CD4-positive, alpha-beta T cell treated with Interleukin-15 for 1 hour (primary cell): ENCODE results near the gene CCDC136.

Experiments
- DNase-seq: peaks from one replicate; pipeline ENCODE4 v3.0.0-alpha.2; 2020

The CCDC136 gene

GRCh38 chr7:128791121-128791971 lies at the start of gene CCDC136:
Gene CCDC136 (plus strand): TSS chr7:128791968. CDS start chr7:128792412, 444 bp downstream.
- DNase-seq: peak; percentile 78

GRCh38 chr7:128742206-128742605 lies 49.6 kb upstream of the CCDC136 start:
- DNase-seq: no peak

- DNase-seq: no peak
Observed at GRCh38 chr7:128743112-128743772, 48.5 kb upstream of the CCDC136 start.

- DNase-seq: no peak
Observed at GRCh38 chr7:128744366-128744905, 47.3 kb upstream of the CCDC136 start.

- DNase-seq: no peak
Observed at GRCh38 chr7:128745706-128746105, 46.1 kb upstream of the CCDC136 start.

- no peak for DNase-seq
Observed at GRCh38 chr7:128747327-128748079, 44.3 kb upstream of the CCDC136 start.

GRCh38 chr7:128752251-128752650 lies 39.5 kb upstream of the CCDC136 start:
- no peak for DNase-seq

- DNase-seq: no peak
Observed at GRCh38 chr7:128755075-128755818, 36.5 kb upstream of the CCDC136 start.

GRCh38 chr7:128755819-128756476 lies 35.8 kb upstream of the CCDC136 start:
- DNase-seq: no peak

- no peak for DNase-seq
Observed at GRCh38 chr7:128757203-128757602, 34.6 kb upstream of the CCDC136 start.

GRCh38 chr7:128758553-128758952 lies 33.2 kb upstream of the CCDC136 start:
- no peak for DNase-seq

- DNase-seq: no peak
Observed at GRCh38 chr7:128759242-128759641, 32.5 kb upstream of the CCDC136 start.

GRCh38 chr7:128763541-128763940 lies 28.2 kb upstream of the CCDC136 start:
- DNase-seq: no peak

GRCh38 chr7:128767475-128768110 lies 24.2 kb upstream of the CCDC136 start:
- DNase-seq: no peak

GRCh38 chr7:128770233-128770632 lies 21.5 kb upstream of the CCDC136 start:
- no peak for DNase-seq

- DNase-seq: no peak
Observed at GRCh38 chr7:128773604-128774003, 18.2 kb upstream of the CCDC136 start.

GRCh38 chr7:128774029-128774689 lies 17.6 kb upstream of the CCDC136 start:
- DNase-seq: no peak

GRCh38 chr7:128774921-128775320 lies 16.8 kb upstream of the CCDC136 start:
- DNase-seq: no peak

GRCh38 chr7:128775744-128776474 lies 15.9 kb upstream of the CCDC136 start, which contains the start of gene OPN1SW:
Gene OPN1SW (minus strand): TSS chr7:128775794. CDS start chr7:128775781, 13 bp downstream.
- no peak for DNase-seq
